Left colon (tissue), 2 donors: Measurements from ENCODE around the gene SLC5A1. TPM values are rescaled to one million over a fixed set of nuclear protein-coding genes. Genes with fewer than 3 reads are reported as not detected.

Source experiments
- ATAC-seq: fragments of 200-7000 bp; cut with Tn5 transposase; one replicate; pipeline ENCODE4 v1.9.1; 2020; ENCODE audit warnings: mild to moderate bottlenecking, moderate library complexity
- DNase-seq, 2 donors: peaks; one replicate each; pipeline ENCODE4 v3.0.0-alpha.2; 2020
- intact Hi-C, 2 donors: fragments of 100-400 bp; cut with DNase I in 1 of 2; cut with micrococcal nuclease in 1 of 2; formaldehyde crosslinking; loops; one replicate each; pipeline versions ENCODE4 v1.11.2 to v1.14.0; 2022; cut with DNase I, micrococcal nuclease
- total RNA-seq, 2 donors: library from RNA; stranded (reverse); fragmentation: NEBNext Ultra II Directional; extraction: Animal tissue kit (Norgen Biotek cat#: 25700); gene quantifications; one replicate each; pipeline ENCODE4 v1.2.1, GENCODE V29; 2021
- donor health status: DM: no; HTN: no; CAD: no.
- donor health status: DM: yes; HTN: yes; CAD: no.

The SLC5A1 gene
- total RNA-seq, 2 donors from 2014 or later, result 48.3 to 53.6 TPM

DNA sequence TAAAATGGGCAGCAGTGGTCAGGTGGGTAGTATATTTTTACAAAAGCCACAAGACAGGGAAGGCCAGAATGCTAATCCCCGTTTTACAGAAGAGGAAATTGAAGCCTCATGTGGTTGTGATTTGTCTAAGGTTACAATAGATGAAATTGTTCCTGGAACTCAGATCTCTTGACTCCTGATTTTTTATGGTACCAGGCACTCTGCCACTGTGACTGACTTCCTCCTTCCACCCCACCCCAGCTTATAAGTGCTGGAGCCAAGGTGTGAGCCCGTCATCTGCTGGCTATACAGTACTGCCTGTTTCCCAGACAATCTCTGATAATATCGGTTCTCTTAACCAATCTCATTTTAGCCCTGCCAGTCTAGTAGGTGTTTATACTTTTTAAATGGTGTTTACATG, 1.9 kb downstream of the SLC5A1 start:
- ATAC-seq, result peak; percentile 80
- DNase-seq, result peak; percentile 71 to 87
- intact Hi-C loops, result no loop called here

DNA sequence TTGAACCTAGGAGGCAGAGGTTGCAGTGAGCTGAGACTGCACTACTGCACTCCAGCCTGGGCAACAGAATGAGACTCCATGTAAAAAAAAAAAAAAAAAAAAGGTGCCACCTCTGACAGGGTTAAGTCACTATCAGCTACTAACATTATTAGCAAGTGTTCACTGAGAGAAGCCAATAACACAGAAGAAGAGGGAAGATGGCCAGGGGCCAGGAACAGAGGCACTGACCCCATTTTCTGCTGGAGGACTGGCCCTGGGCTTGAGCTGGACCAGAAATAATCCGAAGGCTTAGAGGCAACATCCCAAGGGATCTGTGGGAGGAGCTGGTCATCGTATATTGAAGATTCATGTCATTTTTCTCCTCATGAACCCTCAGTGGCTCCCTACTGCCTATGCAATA, 5.0 kb downstream of the SLC5A1 start:
- intact Hi-C loops, result no loop called here
- ATAC-seq, result no peak
- no peak for DNase-seq

DNA sequence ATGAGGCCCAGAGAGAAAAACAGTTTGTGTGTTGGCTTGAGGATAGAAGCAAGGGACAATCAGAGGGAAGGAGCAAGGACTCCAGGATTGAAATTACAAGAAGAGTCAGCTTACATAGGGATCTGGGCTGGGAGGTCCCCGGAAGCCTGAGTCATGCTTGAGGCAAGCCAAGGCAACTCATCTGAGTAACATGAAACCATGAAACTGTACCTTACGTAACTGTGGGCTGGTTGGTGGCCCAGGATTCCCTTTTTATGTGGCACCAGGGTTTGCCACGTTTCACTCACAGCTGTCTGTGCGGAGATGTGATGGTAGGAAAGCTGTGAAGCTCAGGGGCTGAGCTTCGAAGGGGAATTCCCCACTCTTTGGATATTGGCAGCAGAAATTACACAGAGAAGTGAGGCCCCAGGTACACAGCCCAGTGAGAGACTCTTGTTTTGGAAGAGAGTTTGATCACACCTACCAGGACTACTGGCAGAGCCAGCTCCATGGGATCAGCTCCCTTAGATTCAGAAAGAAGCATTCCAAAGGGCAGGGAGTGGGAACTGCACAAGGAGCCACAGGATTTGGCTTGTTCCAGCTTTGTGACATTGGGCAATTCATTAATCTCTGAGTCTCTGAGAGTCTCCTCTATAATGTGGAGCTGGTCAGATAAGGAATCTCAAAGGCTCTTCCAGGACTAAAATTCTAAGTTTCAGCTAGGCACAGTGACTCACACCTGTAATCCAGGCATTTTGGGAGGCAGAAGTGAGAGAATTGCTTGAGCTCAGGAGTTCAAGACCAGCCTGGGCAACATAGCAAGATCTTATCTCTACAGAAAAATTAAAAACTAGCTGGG, 7.8 kb downstream of the SLC5A1 start:
- DNase-seq, result no peak
- intact Hi-C loops, result no loop called here
- no peak for ATAC-seq

DNA sequence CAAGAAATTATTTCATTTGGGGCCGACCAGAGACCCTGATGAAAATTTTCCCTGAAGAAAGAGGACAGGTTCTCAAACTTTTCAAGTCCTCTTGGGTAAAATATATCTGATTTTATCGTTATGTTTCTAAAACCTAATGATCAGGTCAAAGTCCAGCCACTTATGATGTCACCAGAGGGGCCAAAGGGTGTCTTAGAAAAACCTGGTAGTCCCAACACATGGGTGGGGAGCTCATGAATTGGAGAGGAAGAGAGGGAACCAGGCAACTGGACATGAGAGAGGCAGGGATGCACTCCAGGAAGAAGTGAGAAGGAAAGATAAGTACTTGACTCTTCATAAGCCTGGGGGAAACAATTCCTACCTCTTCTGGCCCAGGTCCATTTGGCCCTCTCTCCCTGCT, 9.2 kb downstream of the SLC5A1 start:
- DNase-seq (no peak), ATAC-seq (peak; percentile 56)
- intact Hi-C loops, result no loop called here

DNA sequence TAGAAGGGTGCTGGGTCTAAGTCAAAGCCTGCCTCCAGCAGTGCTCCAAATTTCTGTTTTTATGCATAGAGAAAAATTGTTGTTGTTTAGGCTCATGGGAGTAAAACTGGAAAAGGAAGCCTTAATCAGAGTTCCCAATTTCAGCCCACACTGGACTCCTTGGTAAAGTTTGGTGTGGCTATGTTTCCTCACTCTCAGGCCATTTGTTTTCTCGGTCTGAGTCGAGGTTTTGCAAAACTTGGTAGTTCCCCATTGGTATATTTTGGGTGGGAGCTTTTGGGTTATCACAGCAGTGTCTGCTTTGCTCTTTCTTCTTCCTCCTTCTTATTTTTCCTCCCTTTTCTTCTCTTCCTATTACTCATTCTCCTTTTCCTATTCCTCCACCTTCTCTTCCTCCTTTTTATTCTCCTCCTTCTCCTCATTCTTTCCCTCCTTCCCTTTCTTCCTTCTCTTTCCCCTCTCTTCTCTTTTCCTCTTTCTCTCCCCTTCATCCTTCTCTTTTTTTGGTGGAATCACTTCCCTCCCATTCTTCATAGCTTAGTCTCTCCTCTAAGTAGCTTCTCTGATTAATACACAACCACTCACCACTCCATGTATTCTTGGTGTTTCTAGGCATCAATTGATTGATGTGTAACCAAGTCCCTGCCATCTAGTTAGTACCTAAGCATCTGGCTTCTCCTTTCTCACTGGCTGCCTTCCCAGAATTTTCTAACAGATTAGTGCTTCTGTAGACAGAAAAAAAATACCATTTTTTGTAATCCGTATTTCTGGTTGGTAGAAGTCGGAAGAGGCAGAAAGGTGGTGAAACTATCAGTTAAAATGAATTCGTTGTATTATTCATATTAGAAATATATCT, 10.1 kb downstream of the SLC5A1 start:
- ATAC-seq, result no peak
- no peak for DNase-seq
- intact Hi-C loops, result no loop called here

DNA sequence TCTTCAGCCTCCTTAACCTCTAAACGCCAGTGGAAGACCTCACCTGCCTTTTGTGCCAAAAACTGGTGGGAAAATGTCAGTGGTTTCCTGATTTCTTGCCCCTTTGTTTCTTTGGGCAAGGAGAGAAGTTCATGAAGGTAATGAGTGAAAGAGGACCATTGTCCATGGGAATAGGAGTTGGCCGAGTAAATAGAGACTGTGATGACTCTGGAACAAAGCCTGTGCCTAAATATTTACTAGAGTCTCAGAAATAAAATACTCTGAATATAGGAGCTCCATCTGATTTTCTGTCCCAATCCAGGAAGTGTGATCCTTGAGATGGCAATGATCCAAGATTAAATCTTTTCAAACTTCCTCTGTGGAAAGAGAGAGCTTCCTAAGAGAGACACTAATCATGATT, 12.0 kb downstream of the SLC5A1 start:
- DNase-seq (no peak), ATAC-seq (peak; percentile 73)
- intact Hi-C loops, result no loop called here

DNA sequence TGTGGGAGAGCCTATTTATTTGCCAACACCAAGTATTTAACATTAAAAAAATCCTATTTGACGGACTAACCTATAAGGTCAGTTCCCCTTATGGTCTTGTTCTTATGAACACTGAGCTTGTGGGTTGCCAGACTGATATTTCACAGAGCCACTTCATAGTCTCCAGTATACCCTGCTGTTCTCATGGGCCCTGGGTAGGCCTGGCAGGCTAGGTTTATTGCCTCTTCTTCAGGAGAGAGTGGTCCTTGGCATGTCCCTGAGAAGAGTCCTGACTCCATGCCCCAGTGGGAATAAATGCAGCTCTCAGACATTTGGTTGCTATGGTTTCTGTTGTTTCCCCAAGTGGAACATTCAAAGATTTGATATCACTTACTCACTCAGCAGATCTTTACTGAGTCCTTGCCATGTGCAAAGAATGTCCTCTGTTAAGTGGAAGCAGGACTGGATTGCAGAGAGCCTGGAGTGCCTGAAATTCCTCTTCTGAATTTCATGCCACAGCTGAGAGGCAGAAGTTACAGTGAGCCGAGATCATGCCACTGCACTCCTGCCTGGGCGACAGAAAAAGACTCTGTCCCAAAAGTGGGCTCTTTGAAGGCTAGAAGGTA, 15.7 kb downstream of the SLC5A1 start:
- ATAC-seq (no peak), DNase-seq (no peak)
- intact Hi-C loops, result no loop called here

DNA sequence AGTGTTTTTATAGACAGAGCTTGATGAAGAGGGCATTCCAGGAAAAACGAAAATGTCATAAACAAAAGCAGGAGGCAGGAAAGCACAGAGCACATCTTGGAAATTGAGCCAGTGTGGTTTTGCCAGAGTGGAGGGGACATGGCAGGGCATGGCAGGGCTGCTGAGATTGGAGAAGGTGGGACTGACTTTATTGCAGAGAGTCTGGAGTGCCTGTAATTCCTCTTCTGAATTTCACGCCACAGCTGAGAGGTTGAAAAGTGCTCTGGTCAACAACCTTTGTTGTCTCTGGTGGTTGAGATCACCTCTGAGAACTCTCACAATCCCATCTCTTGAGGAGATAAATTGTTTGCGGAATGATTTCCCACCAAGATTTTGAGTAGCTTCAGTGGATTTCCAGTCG, 16.4 kb downstream of the SLC5A1 start:
- ATAC-seq (no peak), DNase-seq (no peak)
- intact Hi-C loops, result no loop called here

DNA sequence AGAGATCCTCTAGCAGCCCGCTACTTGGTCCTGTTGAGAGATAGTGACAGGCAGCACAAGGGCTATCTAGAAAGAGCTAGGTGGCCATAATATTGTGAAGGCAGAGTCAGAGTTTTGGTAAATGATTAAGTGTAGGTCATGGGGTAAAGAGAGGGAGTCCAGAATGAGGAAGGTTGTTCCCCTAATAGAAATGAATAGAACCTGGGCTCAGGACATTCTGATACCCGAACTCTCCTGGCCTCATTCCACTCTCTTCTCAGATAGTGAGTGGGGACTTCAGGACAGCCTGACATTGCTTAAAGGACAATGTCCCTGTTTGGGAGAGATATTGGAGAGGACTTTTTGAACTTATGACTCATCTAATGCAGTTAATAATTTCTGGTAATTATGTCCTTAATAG, 20.6 kb downstream of the SLC5A1 start:
- DNase-seq (no peak), ATAC-seq (no peak)
- intact Hi-C loops, result no loop called here

DNA sequence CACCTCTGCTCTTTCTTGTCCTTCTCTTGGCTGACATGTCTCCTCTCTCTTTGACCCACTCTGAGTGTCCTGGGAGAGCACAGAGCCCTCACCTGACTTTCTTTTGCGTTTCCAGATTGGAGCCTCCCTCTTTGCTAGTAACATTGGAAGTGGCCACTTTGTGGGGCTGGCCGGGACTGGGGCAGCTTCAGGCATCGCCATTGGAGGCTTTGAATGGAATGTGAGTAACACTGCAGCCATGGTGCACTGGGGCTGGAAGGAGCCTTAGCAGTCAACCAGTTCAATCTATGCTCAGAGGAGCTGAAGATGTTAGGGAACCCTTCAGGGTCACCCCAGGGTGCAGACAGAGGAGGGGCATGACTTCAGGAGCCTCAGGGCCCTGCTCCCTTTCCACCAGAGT, 23.8 kb downstream of the SLC5A1 start:
- DNase-seq, result no peak
- intact Hi-C loops, result no loop called here
- ATAC-seq, result no peak

DNA sequence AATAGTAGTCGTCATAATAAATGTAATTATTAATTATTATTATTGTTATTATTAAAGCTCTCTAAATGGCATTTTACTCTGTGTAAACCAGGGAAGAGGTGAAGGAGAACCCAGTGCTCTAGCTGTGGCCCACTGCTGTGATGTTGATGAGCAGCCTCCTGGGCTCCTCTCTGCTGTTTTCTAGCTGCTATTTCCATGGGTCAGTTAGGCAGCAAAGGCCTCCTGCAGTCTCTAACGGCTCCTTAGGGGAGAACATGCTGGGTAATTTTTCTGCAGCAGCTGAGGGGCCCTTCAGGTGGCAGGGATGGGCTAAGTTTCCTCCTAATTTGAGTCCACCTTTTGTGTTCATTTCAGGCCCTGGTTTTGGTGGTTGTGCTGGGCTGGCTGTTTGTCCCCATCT, 24.6 kb downstream of the SLC5A1 start:
- ATAC-seq (no peak), DNase-seq (no peak)
- intact Hi-C loops, result no loop called here

DNA sequence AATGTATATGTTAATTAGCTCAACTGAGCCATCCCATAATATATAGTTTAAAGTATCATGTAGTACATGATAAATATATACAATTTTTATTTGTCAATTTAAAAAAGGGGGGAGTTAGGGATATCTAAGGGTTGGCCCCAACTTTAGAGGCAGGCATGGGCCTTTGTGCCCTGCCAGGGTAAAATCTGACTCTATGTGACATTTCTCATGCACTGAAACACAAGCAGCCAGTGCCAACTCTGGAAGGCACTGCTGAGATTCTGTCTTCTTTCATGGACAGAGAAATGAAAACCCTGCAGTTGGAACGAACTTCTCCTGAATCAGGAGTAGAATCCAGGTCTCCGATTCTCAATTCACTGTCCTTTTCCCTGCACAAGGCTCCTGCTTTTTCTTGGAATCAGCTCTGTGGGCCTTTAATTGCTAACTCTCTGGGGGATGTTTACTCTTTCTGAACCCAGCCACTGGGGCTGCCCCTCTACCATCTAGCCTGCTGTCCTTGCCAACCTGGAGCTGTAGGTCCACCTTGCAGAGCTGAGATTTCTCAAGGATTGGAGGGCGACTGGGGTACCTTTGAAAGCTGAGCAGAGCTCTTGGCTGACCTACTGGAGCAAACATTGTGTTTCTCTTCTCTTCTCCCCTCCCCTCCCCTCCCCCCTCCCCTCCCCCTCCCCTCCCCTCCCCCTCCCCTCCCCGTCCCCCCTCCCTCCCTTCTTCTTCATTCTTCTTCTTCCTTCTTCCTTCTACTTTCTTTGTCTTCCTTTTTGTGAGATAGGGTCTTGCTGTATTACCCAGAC, 26.7 kb downstream of the SLC5A1 start:
- no peak for ATAC-seq
- intact Hi-C loops, result no loop called here
- DNase-seq, result no peak

DNA sequence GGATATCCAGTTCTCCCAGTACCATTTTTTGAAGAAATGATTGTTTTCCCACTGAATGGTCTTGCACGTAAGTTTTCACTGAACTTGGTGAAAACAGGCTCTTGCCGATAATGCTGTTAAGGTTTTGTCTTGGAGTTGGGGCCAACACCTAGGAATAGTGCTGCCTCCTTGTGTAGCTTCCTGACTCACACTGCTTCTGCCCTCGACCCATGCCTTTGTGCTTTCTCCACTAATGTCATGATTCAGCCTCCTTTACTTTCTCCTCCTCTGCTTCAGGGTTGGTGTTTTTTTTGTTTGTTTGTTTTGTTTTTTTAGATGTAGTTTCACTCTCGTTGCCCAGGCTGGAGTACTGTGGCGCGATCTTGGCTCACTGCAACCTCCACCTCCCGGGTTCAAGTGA, 30.2 kb downstream of the SLC5A1 start:
- intact Hi-C loops, result no loop called here
- DNase-seq (no peak), ATAC-seq (no peak)

DNA sequence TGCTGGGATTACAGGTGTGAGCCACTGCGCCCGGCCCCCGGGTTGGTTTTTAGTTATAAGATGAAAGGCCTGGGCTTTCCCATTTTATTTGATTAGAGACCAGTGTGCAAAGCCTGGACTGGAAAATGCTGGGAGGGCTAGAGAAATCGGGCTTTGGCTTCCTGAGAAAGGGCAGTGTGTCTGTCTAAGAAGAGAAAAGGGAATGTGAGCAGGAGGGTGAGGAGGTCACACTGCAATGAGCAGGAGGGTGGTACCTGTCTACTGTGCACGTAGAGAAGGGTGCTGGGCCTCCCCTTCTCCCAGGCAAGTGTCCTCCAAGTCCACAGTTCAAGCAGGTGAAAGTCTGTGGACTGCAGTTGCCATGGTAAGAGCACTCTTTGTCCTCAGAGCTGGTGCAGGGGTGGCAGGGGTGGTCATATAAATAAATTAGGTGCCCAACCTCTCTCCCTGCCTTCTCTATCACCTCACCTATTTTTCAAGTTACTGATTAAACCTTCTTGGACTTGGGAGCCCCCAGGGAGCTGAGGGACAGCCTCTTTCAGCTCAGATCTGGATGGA, 30.8 kb downstream of the SLC5A1 start:
- intact Hi-C loops, result no loop called here
- DNase-seq (peak; percentile 25 to 69), ATAC-seq (peak; percentile 91)

DNA sequence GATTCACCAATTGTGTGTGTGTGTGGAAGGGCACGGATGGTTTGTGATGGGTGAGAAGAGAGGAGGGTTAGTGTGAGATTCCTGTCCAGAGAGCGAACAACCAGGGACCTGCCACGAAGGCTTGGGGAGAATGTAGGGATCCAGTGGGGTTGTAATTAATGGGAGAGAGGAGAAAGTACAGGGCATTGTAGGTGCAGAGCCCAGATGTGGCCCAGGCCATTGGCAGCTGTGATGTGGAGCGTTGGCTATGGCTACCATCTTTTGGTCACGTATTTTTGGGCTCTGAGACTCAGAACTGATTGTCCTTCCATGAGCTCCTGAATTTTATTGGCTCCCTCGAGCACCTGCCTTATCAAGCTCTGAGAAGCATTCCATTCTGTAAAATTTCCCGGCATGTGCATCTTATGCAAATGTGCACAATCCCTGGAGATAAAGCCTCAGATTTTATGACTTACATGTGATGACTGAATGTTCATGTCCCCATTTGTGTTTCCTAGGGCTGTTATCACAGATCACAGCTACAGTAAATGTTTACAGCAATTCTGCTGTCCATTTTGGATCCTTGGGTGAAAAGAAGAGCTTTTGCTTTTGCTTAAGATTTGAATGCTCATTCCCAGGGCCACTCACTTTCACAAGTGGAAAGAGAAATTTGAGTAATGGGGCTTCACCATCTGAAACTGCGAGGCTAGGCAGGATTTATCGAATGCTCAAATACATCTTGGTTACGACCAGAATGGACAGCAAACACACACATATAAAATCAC, 33.1 kb downstream of the SLC5A1 start:
- intact Hi-C loops, result no loop called here
- no peak for DNase-seq
- peak; percentile 20 for ATAC-seq

DNA sequence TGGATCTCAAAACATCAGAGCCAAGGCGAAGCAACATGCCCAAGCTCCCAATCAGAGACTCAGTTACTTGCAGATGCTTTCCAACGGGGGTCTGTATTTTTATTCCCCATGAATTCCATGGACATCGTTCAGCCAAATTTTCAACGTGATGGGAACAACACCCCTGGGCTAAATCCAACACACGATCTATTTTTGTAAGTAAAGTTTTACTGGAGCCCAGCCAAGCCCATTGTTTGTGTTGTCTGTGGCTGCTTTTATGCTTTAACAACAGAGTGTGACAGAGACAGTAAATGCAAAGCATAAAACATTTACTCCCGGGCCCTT, 33.7 kb downstream of the SLC5A1 start:
- no peak for ATAC-seq
- intact Hi-C loops, result no loop called here
- DNase-seq, result no peak

DNA sequence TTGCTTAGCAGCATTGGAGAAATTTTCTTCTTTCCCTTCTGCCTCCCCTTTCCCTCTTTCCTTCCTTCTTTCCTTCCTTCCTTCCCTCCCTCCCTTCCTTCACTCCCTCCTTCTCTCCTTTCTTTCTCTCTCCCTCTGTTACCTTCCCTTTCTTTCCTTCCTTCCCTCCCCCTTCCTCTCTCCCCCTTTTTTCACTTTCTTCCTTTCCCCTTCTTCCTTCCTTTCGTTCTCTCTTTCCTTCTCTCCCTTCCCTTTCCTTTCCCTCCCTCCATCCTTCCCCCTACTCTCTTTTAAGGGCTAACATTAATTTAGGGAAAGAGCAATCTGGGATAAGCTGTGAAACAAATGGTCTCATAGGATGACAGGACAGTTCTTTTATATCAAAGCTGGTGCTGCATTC, 34.1 kb downstream of the SLC5A1 start:
- intact Hi-C loops, result no loop called here
- no peak for ATAC-seq
- no peak for DNase-seq
